SK-N-SH (cell line): ENCODE data around the gene RDH16. TPM values are rescaled to one million over a fixed set of nuclear protein-coding genes. Genes with fewer than 3 reads are reported as not detected.

Source experiments
- CTCF ChIA-PET: fragments of 300-600, 350-600 bp; formaldehyde crosslinking; extraction: SDS; loops from one replicate; lab custom pipeline; 2021; lab: Yijun Ruan, JAX
- POLR2A ChIA-PET: fragments of 350-600 bp; sonication (Branson Sonifier 250); formaldehyde crosslinking; extraction: SDS; loops from one replicate; lab custom pipeline; 2020; ENCODE audit warnings: antibody characterized with exemption, inconsistent platforms; lab: Yijun Ruan, JAX
- DNase-seq: peaks from one replicate; pipeline ENCODE4 v3.0.0; 2012
- H2AFZ ChIP-seq: fragments of 200-600 bp; sonication (generic); 2 replicates; pipeline ENCODE4 v1.8.1; 2016; ENCODE audit warnings: antibody characterized with exemption, mild to moderate bottlenecking, low read depth
- H3F3A ChIP-seq: fragments of 200-600 bp; sonication (generic); replicated peaks from 2 replicates; pipeline ENCODE3; 2016; ENCODE audit warnings: antibody characterized with exemption, mild to moderate bottlenecking; ENCODE audit not compliant: insufficient read depth
- H3K27ac ChIP-seq, 2 experiments: fragments of 200-500 bp in 1 of 2; fragments of 200-600 bp in 1 of 2; sonication (Bioruptor generic) in 1 of 2; sonication (generic), shearing (Covaris generic) in 1 of 2; 2 replicates each; pipeline versions ENCODE4 v1.5.1 to v1.6.1; 2014 to 2016; ENCODE audit warnings: low read depth in 2 of 2, inconsistent platforms in 1 of 2, low read length in 1 of 2, mild to moderate bottlenecking in 1 of 2, mixed read lengths in 1 of 2
- H3K27me3 ChIP-seq: fragments of 200-600 bp; sonication (generic), shearing (Covaris generic); 2 replicates; pipeline ENCODE4 v1.6.1; 2016; ENCODE audit warnings: mixed run types; ENCODE audit not compliant: insufficient read depth
- H3K36me3 ChIP-seq, 2 experiments: fragments of 200-500 bp in 1 of 2; fragments of 200-600 bp in 1 of 2; sonication (Bioruptor generic) in 1 of 2; sonication (generic) in 1 of 2; replicated peaks in 1 of 2; 2 replicates each; pipeline versions ENCODE3 to v1.5.1; 2014 to 2016; ENCODE audit warnings: low read length in 1 of 2, mild to moderate bottlenecking in 1 of 2; ENCODE audit not compliant: insufficient read depth in 2 of 2, control insufficient read depth in 1 of 2
- H3K4me1 ChIP-seq, 2 experiments: fragments of 200-500 bp in 1 of 2; fragments of 200-600 bp in 1 of 2; sonication (Bioruptor generic) in 1 of 2; sonication (generic), shearing (Covaris generic) in 1 of 2; 2 replicates each; pipeline versions ENCODE4 v1.5.1 to v1.6.1; 2014 to 2016; ENCODE audit warnings: low read depth in 1 of 2, low read length in 1 of 2, mixed run types in 1 of 2; ENCODE audit not compliant: insufficient read depth in 2 of 2, control insufficient read depth in 1 of 2
- H3K4me2 ChIP-seq: fragments of 200-600 bp; sonication (generic), shearing (Covaris generic); 2 replicates; pipeline ENCODE4 v1.6.1; 2017; ENCODE audit warnings: mixed run types
- H3K4me3 ChIP-seq, 2 experiments: fragments of 200-500 bp in 1 of 2; fragments of 200-600 bp in 1 of 2; sonication (Bioruptor generic) in 1 of 2; sonication (generic), shearing (Covaris generic) in 1 of 2; 2 replicates each; pipeline versions ENCODE4 v1.5.1 to v1.8.1; 2014 to 2016; ENCODE audit warnings: low read depth in 2 of 2, inconsistent platforms in 1 of 2, low read length in 1 of 2, mild to moderate bottlenecking in 1 of 2, mixed read lengths in 1 of 2, moderate library complexity in 1 of 2
- H3K79me2 ChIP-seq: fragments of 200-600 bp; sonication (generic); 2 replicates; pipeline ENCODE4 v1.8.1; 2017; ENCODE audit warnings: mild to moderate bottlenecking; ENCODE audit not compliant: insufficient read depth
- H3K9ac ChIP-seq: fragments of 200-600 bp; sonication (generic); 2 replicates; pipeline ENCODE4 v1.6.1; 2017; ENCODE audit warnings: mixed run types
- H3K9me2 ChIP-seq: fragments of 200-600 bp; sonication (generic); 2 replicates; pipeline ENCODE4 v1.6.1; 2017; ENCODE audit warnings: mixed run types
- H3K9me3 ChIP-seq: fragments of 200-600 bp; sonication (generic); 2 replicates; pipeline ENCODE4 v1.6.1; 2017; ENCODE audit warnings: mixed run types, mild to moderate bottlenecking, moderate library complexity
- H4K20me1 ChIP-seq: fragments of 200-600 bp; sonication (generic); 2 replicates; pipeline ENCODE4 v1.6.1; 2017; ENCODE audit warnings: mild to moderate bottlenecking, mixed run types; ENCODE audit not compliant: insufficient read depth
- CHD2 ChIP-seq: fragments of 150-350 bp; IDR thresholded peaks from 2 replicates; pipeline ENCODE4 v1.6.1; 2018; ENCODE audit warnings: low read length; ENCODE audit not compliant: partially characterized antibody
- EZH2phosphoT487 ChIP-seq: fragments of 200-600 bp; sonication (generic); IDR thresholded peaks from 2 replicates; pipeline ENCODE4 v1.6.1; 2017; ENCODE audit warnings: low read depth, mixed run types, mild to moderate bottlenecking, antibody characterized with exemption, moderate library complexity, borderline replicate concordance
- GABPA ChIP-seq: IDR thresholded peaks from 2 replicates; pipeline ENCODE4 v1.4.0; 2012; ENCODE audit warnings: low read depth, mild to moderate bottlenecking
- RCOR1 ChIP-seq: fragments of 150-350 bp; IDR thresholded peaks from 2 replicates; pipeline ENCODE4 v1.6.1; 2017; ENCODE audit warnings: antibody characterized with exemption, low read length
- TAF1 ChIP-seq: IDR thresholded peaks from 2 replicates; pipeline ENCODE4 v1.6.1; 2012; ENCODE audit warnings: low read depth, mild to moderate bottlenecking, low read length, moderate library complexity, borderline replicate concordance
- TCF12 ChIP-seq: IDR thresholded peaks from 2 replicates; pipeline ENCODE4 v1.4.0; 2012
- TEAD4 ChIP-seq: IDR thresholded peaks from 2 replicates; pipeline ENCODE4 v1.4.0; 2012; ENCODE audit warnings: mild to moderate bottlenecking, borderline replicate concordance; ENCODE audit not compliant: insufficient read depth
- WGBS: methylation state at CpG from one replicate; pipeline ENCODE4 v1.1.6; 2017; ENCODE audit warnings: low lambda C conversion rate; 5-methylcytosine and 5-hydroxymethylcytosine counted together
- polyA plus RNA-seq, 3 experiments: library from polyadenylated mRNA; depleted of rRNA; stranded (reverse); fragments of >200 nt; gene quantifications; 2 replicates each; pipeline ENCODE4 v1.2.3, GENCODE V29; 2012
- TF ChIP-seq, protein P1 (sequence below): fragments of 150-350 bp; IDR thresholded peaks from 2 replicates; pipeline ENCODE4 v1.6.1; 2016; ENCODE audit warnings: mild to moderate bottlenecking, low read depth, low read length
- TF ChIP-seq, protein P2 (sequence below): IDR thresholded peaks from 2 replicates; pipeline ENCODE4; 2012
- TF ChIP-seq, protein P3 (sequence below): IDR thresholded peaks from 2 replicates; pipeline ENCODE4 v1.4.0; 2012; ENCODE audit warnings: low read depth, borderline replicate concordance
- TF ChIP-seq, protein P4 (sequence below): IDR thresholded peaks from 2 replicates; pipeline ENCODE4 v1.4.0; 2012; ENCODE audit warnings: low read depth
- TF ChIP-seq, protein P5 (sequence below): IDR thresholded peaks from 2 replicates; pipeline ENCODE4 v1.4.0; 2012; ENCODE audit warnings: low read depth, borderline replicate concordance
- TF ChIP-seq, protein P6 (sequence below): fragments of 200-600 bp; sonication (generic); IDR thresholded peaks from 2 replicates; pipeline ENCODE4 v1.6.1; 2017; ENCODE audit warnings: antibody characterized with exemption, mild to moderate bottlenecking, moderate library complexity

RDH16 gene
- polyA plus RNA-seq, 1 of the 3 experiments (the other 2 are of a cell fraction), result 0.12 TPM

DNA sequence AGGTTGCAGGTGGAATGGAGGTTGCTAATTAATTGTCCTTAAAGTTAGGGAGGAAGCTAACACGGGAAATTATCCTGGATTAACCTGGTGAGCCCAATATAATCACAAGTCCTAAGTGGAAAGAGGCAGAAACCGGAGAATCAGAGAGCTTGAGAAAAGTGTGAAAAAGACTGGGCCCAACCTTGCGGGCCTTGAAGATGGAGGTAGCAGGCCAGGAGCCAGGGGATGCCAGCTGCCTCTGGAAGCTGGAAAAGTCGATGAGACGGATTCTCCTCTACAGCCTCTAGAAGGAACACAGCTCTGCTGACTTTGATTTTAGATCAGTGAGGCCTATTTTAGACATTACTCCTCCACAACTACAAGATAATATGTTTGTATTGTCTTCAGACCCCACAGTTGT, 25.3 kb downstream of the RDH16 start:
- Histone ChIP-seq H3K27ac (no peak overlapping the region), H3K79me2 (no peaks in the 10 kb centered on the region), H3K4me2 (no peak overlapping the region), H2AFZ (no peak overlapping the region), H3K9me3 (no peaks in the 10 kb centered on the region), H3K4me1 (peaks cover 0 to 4% of the 10 kb centered on the region in 2 experiments; a peak in 3 of 4 replicates), H3K36me3 (no peaks in the 10 kb centered on the region), H3F3A (no peaks in the 10 kb centered on the region), H3K27me3 (peaks cover 5% of the 10 kb centered on the region; the same call in 1 of the 2 replicates), H3K9me2 (no peaks in the 10 kb centered on the region), H3K9ac (no peak overlapping the region), H3K4me3 (no peak overlapping the region), H4K20me1 (no peaks in the 10 kb centered on the region)
- POLR2A ChIA-PET, result no interaction called here
- TF ChIP-seq, protein P1, sequence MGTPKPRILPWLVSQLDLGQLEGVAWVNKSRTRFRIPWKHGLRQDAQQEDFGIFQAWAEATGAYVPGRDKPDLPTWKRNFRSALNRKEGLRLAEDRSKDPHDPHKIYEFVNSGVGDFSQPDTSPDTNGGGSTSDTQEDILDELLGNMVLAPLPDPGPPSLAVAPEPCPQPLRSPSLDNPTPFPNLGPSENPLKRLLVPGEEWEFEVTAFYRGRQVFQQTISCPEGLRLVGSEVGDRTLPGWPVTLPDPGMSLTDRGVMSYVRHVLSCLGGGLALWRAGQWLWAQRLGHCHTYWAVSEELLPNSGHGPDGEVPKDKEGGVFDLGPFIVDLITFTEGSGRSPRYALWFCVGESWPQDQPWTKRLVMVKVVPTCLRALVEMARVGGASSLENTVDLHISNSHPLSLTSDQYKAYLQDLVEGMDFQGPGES, result no peak
- TF ChIP-seq RCOR1 (no peak), TCF12 (no peak), TEAD4 (no peak), TAF1 (no peak)
- TF ChIP-seq, protein P2, sequence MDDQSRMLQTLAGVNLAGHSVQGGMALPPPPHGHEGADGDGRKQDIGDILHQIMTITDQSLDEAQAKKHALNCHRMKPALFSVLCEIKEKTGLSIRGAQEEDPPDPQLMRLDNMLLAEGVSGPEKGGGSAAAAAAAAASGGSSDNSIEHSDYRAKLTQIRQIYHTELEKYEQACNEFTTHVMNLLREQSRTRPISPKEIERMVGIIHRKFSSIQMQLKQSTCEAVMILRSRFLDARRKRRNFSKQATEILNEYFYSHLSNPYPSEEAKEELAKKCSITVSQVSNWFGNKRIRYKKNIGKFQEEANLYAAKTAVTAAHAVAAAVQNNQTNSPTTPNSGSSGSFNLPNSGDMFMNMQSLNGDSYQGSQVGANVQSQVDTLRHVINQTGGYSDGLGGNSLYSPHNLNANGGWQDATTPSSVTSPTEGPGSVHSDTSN, result no peak
- TF ChIP-seq, protein P3, sequence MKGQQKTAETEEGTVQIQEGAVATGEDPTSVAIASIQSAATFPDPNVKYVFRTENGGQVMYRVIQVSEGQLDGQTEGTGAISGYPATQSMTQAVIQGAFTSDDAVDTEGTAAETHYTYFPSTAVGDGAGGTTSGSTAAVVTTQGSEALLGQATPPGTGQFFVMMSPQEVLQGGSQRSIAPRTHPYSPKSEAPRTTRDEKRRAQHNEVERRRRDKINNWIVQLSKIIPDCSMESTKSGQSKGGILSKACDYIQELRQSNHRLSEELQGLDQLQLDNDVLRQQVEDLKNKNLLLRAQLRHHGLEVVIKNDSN, result no peak
- DNase-seq, result no peak
- WGBS, result 77% methylated on average over 5 of the region's 5 CpGs
- CTCF ChIA-PET, result interaction anchor here (1.9 kb wide), 1 partner anchor 56 kb away, joined by 8 read pairs; no protein-coding TSS in a partner anchor

DNA sequence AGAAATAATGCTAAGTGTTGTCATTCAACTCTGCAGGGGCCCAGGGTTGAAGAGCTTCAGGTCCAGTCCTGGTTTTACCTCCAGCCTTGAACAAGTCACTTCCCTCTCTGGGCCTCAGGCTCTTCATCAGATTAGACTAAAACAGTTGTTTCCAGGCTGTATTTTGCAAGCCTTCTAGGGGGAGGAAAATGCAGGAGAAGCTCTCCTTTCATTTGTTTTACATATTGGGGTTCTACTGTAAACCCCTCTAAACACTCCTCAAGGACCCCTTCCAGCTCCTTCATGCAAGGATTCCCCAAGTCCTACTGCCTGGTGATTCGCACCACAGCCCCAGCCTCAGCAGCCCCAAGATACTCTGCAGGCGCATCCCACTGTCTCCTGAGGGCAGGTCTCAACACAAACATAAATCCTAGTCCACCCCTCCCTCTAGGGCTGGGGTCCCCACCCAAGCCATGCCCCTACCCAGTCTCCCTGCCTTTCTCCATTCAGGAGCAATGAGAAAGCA, 25.9 kb downstream of the RDH16 start:
- ChIA-PET CTCF (interaction anchor here (1.9 kb wide), 1 partner anchor 56 kb away, joined by 8 read pairs; no protein-coding TSS in a partner anchor), POLR2A (no interaction called here)
- H2AFZ ChIP-seq, result no peak overlapping the region
- H3K9me2 ChIP-seq, result no peaks in the 10 kb centered on the region
- H3K36me3 ChIP-seq, result no peaks in the 10 kb centered on the region
- no peaks in the 10 kb centered on the region for H3F3A ChIP-seq
- 81% methylated on average over 2 of the region's 2 CpGs for WGBS
- H3K27ac ChIP-seq, result peak overlapping the region in 1 of 2 experiments; percentile 26; a peak in 1 of 4 replicates
- no peaks in the 10 kb centered on the region for H3K9me3 ChIP-seq
- no peak overlapping the region for H3K4me3 ChIP-seq
- TF ChIP-seq CHD2 (no peak), TCF12 (no peak), EZH2phosphoT487 (no peak), GABPA (no peak)
- TF ChIP-seq, protein P4, sequence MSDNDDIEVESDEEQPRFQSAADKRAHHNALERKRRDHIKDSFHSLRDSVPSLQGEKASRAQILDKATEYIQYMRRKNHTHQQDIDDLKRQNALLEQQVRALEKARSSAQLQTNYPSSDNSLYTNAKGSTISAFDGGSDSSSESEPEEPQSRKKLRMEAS, result no peak
- TF ChIP-seq, protein P5, sequence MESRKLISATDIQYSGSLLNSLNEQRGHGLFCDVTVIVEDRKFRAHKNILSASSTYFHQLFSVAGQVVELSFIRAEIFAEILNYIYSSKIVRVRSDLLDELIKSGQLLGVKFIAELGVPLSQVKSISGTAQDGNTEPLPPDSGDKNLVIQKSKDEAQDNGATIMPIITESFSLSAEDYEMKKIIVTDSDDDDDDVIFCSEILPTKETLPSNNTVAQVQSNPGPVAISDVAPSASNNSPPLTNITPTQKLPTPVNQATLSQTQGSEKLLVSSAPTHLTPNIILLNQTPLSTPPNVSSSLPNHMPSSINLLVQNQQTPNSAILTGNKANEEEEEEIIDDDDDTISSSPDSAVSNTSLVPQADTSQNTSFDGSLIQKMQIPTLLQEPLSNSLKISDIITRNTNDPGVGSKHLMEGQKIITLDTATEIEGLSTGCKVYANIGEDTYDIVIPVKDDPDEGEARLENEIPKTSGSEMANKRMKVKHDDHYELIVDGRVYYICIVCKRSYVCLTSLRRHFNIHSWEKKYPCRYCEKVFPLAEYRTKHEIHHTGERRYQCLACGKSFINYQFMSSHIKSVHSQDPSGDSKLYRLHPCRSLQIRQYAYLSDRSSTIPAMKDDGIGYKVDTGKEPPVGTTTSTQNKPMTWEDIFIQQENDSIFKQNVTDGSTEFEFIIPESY, result no peak
- TF ChIP-seq, protein P6, sequence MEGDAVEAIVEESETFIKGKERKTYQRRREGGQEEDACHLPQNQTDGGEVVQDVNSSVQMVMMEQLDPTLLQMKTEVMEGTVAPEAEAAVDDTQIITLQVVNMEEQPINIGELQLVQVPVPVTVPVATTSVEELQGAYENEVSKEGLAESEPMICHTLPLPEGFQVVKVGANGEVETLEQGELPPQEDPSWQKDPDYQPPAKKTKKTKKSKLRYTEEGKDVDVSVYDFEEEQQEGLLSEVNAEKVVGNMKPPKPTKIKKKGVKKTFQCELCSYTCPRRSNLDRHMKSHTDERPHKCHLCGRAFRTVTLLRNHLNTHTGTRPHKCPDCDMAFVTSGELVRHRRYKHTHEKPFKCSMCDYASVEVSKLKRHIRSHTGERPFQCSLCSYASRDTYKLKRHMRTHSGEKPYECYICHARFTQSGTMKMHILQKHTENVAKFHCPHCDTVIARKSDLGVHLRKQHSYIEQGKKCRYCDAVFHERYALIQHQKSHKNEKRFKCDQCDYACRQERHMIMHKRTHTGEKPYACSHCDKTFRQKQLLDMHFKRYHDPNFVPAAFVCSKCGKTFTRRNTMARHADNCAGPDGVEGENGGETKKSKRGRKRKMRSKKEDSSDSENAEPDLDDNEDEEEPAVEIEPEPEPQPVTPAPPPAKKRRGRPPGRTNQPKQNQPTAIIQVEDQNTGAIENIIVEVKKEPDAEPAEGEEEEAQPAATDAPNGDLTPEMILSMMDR, result no peak
- H3K27me3 ChIP-seq, result peaks cover 5% of the 10 kb centered on the region; the same call in 1 of the 2 replicates
- DNase-seq, result peak; percentile 46
- no peak overlapping the region for H3K4me2 ChIP-seq
- no peak overlapping the region for H3K9ac ChIP-seq
- H3K4me1 ChIP-seq, result peaks cover 0 to 4% of the 10 kb centered on the region in 2 experiments; a peak in 3 of 4 replicates
- H4K20me1 ChIP-seq, result no peaks in the 10 kb centered on the region
- no peaks in the 10 kb centered on the region for H3K79me2 ChIP-seq
